Retinal pigment epithelial cell (primary cell): ENCODE measurements around the gene SOX5.

Experiments
- DNase-seq: peaks from one replicate; pipeline ENCODE4 v3.0.0-alpha.2; 2010; ENCODE audit warnings: low read depth
- H3K4me3 ChIP-seq: 2 replicates; pipeline ENCODE4 v1.5.1; 2011; ENCODE audit warnings: mild to moderate bottlenecking, low read length, control low read depth, moderate library complexity
- TF ChIP-seq, protein P1 (sequence below): conservative IDR thresholded peaks from 2 replicates; pipeline ENCODE4 v1.5.1; 2011; ENCODE audit warnings: low read depth, low read length, control low read depth, inconsistent platforms

Gene SOX5

DNA sequence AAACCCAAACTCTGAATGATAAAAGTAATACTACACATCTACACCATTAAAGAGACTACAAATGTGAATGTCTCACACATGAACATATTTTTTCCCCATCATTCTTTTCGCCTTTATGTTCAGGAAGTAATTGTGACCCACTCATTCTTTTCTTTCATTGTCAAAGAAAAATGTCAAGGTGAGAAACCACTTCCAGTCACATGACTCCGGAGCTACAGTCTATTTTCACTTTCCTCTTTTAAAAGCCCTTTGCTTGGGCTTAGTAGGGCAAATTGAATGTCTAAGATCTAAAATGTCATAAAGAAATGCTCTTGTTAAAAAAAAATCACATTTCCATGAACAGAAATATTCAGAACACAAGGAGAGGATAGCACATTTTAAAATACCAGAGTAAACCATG lies 461.3 kb downstream of the SOX5 start:
- no peak for DNase-seq
- H3K4me3 ChIP-seq: no peak overlapping the region
- TF ChIP-seq, protein P1, sequence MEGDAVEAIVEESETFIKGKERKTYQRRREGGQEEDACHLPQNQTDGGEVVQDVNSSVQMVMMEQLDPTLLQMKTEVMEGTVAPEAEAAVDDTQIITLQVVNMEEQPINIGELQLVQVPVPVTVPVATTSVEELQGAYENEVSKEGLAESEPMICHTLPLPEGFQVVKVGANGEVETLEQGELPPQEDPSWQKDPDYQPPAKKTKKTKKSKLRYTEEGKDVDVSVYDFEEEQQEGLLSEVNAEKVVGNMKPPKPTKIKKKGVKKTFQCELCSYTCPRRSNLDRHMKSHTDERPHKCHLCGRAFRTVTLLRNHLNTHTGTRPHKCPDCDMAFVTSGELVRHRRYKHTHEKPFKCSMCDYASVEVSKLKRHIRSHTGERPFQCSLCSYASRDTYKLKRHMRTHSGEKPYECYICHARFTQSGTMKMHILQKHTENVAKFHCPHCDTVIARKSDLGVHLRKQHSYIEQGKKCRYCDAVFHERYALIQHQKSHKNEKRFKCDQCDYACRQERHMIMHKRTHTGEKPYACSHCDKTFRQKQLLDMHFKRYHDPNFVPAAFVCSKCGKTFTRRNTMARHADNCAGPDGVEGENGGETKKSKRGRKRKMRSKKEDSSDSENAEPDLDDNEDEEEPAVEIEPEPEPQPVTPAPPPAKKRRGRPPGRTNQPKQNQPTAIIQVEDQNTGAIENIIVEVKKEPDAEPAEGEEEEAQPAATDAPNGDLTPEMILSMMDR: no peak

DNA sequence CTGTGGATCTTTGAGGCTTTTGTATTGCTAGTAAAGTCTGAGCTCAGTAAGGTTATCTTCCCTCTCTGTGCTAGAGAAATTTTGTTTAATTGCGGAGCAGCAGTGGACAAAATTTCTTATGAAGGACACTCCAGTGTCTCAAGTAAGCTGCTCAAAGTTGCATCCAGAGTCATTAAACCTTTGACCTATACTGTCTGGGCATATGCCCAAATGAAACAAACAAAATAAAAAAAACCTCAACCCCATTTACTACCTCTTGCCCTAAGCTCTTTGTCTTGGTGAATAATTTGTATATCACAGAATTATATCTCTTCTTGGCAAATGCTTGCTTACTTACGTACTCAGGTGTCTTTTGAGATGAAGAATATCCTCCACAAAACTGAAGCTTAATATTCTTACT lies 465.2 kb downstream of the SOX5 start:
- no peak for DNase-seq
- H3K4me3 ChIP-seq: no peak overlapping the region
- TF ChIP-seq, protein P1: no peak

DNA sequence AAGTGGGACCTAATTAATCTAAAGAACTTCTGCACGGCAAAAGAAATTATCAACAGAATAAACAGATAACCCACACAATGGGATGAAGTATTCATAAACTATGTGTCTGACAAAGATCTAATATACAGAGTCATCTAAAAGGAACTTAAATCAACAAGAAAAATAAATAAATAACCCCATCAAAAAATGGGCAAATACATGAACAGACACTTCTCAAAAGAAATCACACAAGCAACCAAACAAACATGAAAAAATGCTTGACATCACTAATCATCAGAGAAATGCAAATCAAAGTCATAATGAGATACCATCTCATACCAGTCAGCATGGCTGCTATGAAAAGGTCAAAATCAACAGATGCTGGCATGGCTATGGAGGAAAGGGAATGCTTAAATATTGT lies 466.9 kb downstream of the SOX5 start:
- no peak for DNase-seq
- no peak overlapping the region for H3K4me3 ChIP-seq
- TF ChIP-seq, protein P1: no peak
